ENCODE data around the gene ATP6V0A4.
"Not testable (repeated sequence)": the region's sequence is repeated elsewhere in the genome, so short reads cannot be mapped to it uniquely, and the experiment has no call there.

Gene ATP6V0A4

DNA sequence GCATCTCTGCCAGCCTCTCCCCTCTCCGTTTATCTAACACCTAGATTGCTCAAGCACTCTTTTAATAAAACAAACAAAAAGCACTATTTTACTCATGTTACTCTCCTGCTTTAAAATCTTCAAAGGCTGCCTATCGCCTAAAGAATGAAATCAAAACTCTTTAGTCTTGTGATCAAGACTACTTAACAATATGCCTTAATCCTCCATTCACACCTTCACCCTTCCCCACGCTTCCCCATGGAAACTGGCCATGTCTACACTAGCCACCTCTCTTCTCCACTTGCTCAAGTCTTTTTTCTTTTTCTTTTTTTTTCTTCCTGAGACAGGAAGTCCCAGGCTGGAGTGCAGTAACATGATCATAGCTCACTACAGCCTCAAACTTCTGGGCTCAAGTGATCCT, 48.0 kb downstream of the ATP6V0A4 start:
- DNase-seq: no peak

DNA sequence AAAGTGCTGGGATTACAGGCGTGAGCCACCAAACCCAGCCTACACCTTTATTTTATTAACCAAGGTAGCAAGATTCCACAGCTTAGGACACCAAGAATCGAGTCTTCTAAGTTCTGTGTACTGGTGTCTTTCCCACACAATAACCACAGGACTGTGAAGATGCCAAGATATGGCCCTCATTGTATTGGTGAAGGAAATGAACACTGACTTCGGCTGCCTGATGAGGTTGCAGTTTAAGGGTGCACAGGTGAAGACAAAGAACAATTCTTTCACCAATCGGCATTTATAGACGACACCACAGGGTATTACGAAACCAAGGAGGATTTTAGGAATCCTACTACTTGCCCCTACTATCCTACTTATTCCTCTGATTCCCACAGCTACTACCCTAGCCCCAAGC, 49.3 kb downstream of the ATP6V0A4 start:
- no peak for DNase-seq

- DNase-seq: no peak
These were observed 51.9 kb downstream of the ATP6V0A4 start for GRCh38 chr7:138746073-138746472.

DNA sequence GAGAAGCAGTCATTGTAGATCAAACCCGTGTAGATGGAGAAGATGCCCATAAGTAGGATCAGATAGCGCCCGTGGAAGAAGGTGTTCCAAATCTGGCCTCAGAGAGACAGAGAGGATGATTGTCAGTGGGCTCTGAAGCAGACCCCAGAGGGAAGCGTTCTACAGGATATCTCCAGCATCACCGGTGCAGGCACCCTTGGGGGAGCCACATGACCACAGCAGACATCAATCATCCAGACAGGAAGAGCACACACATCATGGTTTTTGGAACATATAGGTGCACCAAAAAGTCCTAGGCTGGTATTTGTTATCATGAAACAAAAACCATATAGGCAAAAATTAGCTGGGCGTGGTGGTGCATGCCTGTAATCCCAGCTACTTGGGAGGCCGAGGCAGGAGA, 52.8 kb downstream of the ATP6V0A4 start:
- no peak for DNase-seq

GRCh38 chr7:138741453-138741735, 56.6 kb downstream of the ATP6V0A4 start:
- no peak for DNase-seq

DNA sequence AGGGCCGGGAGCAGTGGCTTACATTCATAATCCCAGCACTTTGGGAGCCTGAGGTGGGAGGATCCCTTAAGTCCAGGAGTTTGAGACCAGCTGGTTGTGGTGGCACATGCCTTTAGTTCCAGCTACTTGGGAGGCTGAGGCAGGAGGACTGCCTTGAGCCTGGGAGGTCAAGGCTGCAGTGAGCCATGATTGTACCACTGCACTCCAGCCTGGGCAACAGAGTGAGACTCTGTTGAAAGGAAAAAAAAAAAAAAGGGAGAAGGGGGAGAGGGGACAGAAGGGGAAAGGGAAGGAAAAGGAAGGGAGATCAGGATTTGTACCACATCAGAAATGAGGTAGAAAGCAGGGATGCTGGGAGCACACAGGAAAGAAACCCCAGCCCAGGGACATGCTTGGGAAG, 58.1 kb downstream of the ATP6V0A4 start:
- DNase-seq: no peak

GRCh38 chr7:138738551-138739335, 59.3 kb downstream of the ATP6V0A4 start:
- DNase-seq: peak; percentile 82

GRCh38 chr7:138738114-138738513, 59.9 kb downstream of the ATP6V0A4 start:
- DNase-seq: no peak

DNA sequence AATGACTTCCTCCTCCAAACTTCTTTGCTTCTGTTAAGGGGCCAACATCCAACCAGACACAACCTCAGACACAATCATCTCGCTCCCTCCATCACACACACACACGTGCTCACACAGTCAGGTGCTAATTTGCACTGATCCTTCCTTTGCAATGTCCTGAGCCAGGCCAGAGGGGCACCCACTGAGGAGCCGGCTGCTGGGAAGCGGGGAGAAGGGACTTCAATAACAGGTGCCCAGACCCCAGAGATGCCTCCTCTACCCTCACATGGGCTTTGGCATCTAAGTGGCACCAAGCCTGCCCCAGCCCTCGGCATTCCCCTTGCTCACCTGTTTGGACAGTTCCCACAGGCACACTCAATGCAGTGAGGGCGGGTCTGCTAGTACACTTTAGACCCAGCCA, 62.6 kb downstream of the ATP6V0A4 start:
- DNase-seq: no peak

DNA sequence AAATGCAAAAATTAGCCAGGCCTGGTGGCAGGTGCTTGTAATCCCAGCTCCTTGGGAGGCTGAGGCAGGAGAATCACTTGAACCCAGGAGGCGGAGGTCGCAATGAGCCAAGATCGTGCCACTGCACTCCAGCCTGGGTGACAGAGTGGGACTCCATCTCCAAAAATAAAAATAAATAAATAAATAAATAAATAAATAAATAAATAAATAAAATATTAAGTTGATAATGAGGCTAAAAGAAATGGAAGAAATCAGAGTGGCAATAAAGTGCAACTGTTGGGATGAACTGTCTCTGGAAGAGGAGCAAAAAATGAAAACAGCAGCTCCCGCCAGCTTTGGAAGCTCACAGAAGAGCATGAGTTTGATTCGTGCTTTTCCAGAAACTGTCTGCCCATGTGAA, 66.3 kb downstream of the ATP6V0A4 start:
- not testable (repeated sequence) for DNase-seq

DNA sequence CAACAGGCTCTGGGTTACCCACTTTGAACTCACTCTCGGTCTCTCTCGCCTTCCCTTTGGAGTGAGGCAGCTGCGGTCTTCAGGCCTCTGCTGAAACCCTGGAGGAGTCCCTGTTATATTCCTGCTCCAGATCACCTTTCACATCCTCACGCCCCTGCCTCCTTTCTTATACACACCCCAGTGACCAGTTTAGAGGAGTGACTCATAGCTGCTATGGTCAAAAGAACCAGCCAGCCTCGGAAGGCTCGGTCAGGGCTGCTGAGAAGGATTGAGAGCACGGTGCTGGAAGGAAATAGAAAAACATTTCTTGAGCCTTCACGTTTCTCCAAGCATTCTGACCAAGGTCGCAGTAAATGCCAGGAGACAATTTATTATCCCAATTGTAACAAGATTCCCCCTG, 68.6 kb downstream of the ATP6V0A4 start:
- DNase-seq: no peak

GRCh38 chr7:138727336-138728099, 70.5 kb downstream of the ATP6V0A4 start:
- no peak for DNase-seq

DNA sequence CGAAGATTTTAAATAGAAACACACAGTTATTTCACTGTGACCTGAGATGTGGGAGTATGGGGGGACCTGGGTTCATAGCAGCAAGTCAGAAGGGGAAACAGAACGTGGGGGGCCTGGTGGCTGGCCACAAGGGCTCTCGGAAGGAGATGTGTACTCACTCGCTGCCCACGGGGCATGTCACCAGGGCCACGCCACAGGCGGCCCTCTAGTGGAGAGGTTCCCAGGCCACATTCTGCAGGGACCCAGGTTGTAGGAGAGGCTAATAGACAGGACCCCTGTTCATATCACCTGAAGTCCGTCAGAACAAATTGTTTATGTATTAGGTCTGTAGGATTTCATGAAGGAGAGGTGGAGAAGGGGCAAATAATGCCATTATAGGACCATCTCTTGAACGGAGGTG, 71.7 kb downstream of the ATP6V0A4 start:
- no peak for DNase-seq

DNA sequence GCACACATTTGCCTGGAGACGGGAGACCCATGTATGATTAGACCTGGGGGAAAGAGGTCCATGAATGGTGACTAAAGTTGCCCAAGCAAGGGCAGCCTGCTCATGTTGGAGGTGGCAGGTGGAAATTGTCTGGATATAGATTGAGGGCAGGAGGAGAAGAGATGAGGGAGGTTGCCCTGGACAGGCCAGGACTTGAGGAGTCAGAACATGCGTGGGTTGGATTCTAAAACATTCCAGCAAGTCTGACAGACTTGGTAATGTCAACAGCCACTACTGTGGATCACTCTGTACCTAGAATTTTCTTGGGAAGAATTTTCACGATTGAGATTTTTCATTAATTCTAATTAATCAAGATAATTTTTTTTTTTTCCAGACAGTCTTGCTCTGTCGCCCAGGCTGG, 77.7 kb downstream of the ATP6V0A4 start:
- no peak for DNase-seq

DNA sequence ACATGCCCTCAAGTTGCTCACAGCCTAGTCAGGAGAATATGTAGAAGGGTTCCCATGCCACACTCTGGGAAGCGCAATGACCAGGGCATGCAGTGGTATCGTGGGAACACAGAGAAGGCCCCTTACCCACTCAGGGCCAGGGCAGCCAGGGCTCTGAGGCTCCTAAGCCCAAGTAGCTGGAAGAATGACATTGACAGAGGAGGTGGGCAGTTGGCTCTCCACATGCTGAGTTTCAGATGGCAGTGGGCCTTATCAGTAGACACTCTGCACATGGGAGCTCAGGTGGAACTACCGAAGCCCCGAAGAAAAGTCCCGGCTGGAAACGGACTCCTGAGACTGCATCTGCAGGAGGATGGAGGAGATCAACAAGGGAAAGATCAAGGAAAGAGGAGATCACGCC, 81.1 kb downstream of the ATP6V0A4 start:
- no peak for DNase-seq

GRCh38 chr7:138713191-138713590, 84.8 kb downstream of the ATP6V0A4 start:
- DNase-seq: no peak

DNA sequence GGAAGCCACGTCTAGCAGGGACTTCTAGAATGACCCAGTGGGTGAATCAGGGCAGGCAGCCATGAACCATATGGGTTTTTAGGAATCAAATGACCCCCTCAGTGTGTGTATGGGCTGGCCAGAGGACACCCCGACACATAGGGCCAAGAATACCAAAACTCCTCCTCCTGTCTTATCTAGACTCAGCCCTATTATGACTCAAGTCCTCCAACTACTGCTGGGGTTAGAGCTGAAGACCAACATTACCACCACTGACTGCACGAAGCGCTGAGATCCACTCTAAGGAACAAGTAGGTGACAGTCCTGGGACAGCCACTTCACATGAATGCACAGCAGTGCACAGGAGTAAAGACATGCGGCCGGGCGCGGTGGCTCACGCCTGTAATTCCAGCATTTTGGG, 85.3 kb downstream of the ATP6V0A4 start:
- no peak for DNase-seq

GRCh38 chr7:138710536-138711385, 87.2 kb downstream of the ATP6V0A4 start:
- no peak for DNase-seq

DNA sequence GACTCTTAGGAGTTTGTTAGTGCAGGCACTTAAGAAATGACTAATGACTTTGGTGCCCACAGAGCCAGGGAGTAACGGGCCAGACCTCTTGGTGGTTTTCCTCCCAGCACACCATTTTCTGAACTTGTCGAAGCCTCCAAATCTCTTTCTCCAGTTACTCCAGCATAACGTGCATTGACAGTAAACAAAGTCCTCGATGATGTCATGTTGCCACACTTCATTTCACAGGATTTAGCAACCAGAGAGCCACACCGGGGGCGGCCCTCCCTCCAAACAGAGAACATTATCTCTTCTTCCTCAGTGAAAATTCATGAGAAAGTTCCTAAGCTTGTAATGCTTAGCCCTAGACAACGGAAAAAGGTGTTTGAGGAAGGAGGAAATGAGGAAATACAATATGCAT, 92.8 kb downstream of the ATP6V0A4 start:
- peak; percentile 61 for DNase-seq

- DNase-seq: no peak
These were observed 96.5 kb downstream of the ATP6V0A4 start for GRCh38 chr7:138701537-138701923.

- DNase-seq: no peak
These were observed 97.0 kb downstream of the ATP6V0A4 start, which contains the start of gene SVOPL for GRCh38 chr7:138700857-138701536. Gene SVOPL, minus strand, starts transcription at chr7:138701362. Its CDS starts 22,317 bp downstream, at chr7:138679045.

GRCh38 chr7:138699661-138700060, 98.3 kb downstream of the ATP6V0A4 start:
- no peak for DNase-seq

DNA sequence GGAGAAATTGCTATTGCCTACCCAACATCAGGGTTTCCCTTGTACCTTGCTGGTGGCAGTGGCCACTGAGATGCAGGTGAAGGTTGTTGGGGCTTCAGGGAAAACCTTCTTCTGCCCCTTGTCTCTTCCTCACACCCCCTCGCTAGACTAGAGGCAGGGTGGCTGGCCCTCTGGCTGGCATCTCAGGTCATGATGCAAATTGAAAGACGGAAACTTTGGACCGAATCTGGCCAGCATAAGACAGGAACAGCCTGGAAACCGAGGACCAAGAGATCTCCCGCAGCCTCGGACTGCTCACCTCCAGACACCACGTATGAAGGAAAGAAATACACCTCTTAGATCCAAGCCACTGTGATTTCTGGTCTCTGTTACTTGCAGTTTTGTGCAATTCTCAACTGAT, 99.7 kb downstream of the ATP6V0A4 start:
- no peak for DNase-seq

Data from GDM1 (cell line).